NT2/D1 (cell line): ENCODE data around the gene EPHA8.

Source experiments
- SUZ12 ChIP-seq: IDR thresholded peaks from 2 replicates; pipeline ENCODE4 v1.6.1; 2011; ENCODE audit not compliant: insufficient read length, insufficient read depth; ENCODE audit errors: extremely low read depth
- YY1 ChIP-seq: IDR thresholded peaks from 2 replicates; pipeline ENCODE4 v1.6.1; 2011; ENCODE audit not compliant: insufficient read length, insufficient read depth
- ZNF274 ChIP-seq: IDR thresholded peaks from 2 replicates; pipeline ENCODE4 v1.6.1; 2011; ENCODE audit warnings: mild to moderate bottlenecking, low read depth, low read length

GRCh38 chr1:22639286-22639685, 76.0 kb downstream of the EPHA8 start:
- TF ChIP-seq YY1 (no peak), SUZ12 (no peak), ZNF274 (no peak)
